HEK293 (cell line): ENCODE data around the gene ABLIM2.

Experiments
- CTCF ChIA-PET: fragments of 350-600 bp; formaldehyde crosslinking; extraction: SDS; loops from one replicate; lab custom pipeline; 2021; ENCODE audit warnings: antibody characterized with exemption; lab: Yijun Ruan, JAX
- POLR2A ChIA-PET: fragments of 300-600 bp; formaldehyde crosslinking; extraction: SDS; loops from one replicate; lab custom pipeline; 2020; ENCODE audit warnings: antibody characterized with exemption, inconsistent platforms; lab: Yijun Ruan, JAX
- H3K27ac ChIP-seq: fragments of 200-500 bp; sonication (Bioruptor generic); 2 replicates; pipeline ENCODE4 v1.5.1; 2014; ENCODE audit warnings: low read depth, low read length, control low read depth, inconsistent platforms; ENCODE audit errors: extremely low read depth
- H3K36me3 ChIP-seq, 2 experiments: fragments of 200-500 bp in 1 of 2; sonication (Bioruptor generic) in 1 of 2; 1 replicate in 1 of 2; 2 replicates in 1 of 2; pipeline ENCODE4 v1.5.1; 2014 to 2017; ENCODE audit warnings: inconsistent platforms in 2 of 2, low read length in 2 of 2; ENCODE audit not compliant: control insufficient read depth in 2 of 2, insufficient read depth in 1 of 2
- H3K4me1 ChIP-seq: fragments of 200-500 bp; sonication (Bioruptor generic); 2 replicates; pipeline ENCODE4 v1.5.1; 2014; ENCODE audit warnings: mild to moderate bottlenecking, low read length, inconsistent platforms; ENCODE audit not compliant: control insufficient read depth, insufficient read depth
- H3K4me3 ChIP-seq: 2 replicates; pipeline ENCODE4 v1.5.1; 2011; ENCODE audit warnings: low read depth, mild to moderate bottlenecking, control low read depth, low read length, moderate library complexity
- H3K9me3 ChIP-seq: fragments of 200-500 bp; sonication (Bioruptor generic); 2 replicates; pipeline ENCODE4 v1.5.1; 2014; ENCODE audit warnings: low read depth, low read length, inconsistent platforms; ENCODE audit not compliant: control insufficient read depth, insufficient read depth
- ATF2 ChIP-seq: fragments of 450-650 bp; formaldehyde crosslinking; IDR thresholded peaks from 2 replicates; pipeline ENCODE4 v1.5.1; 2016; ENCODE audit warnings: missing biosample characterization, missing genetic modification characterization, low read depth
- CTCF ChIP-seq: fragments of 450-650 bp; formaldehyde crosslinking; IDR thresholded peaks from 2 replicates; pipeline ENCODE4 v1.5.1; 2016; ENCODE audit warnings: missing biosample characterization, missing genetic modification characterization
- GFI1B ChIP-seq: fragments of 450-650 bp; formaldehyde crosslinking; IDR thresholded peaks from 2 replicates; pipeline ENCODE4 v1.5.1; 2016; ENCODE audit warnings: missing biosample characterization, missing genetic modification characterization
- HOXA7 ChIP-seq: sonication (generic); formaldehyde crosslinking; IDR thresholded peaks from 2 replicates; pipeline ENCODE4 v1.8.1; 2022; ENCODE audit warnings: missing genetic modification reagents, borderline replicate concordance
- KLF9 ChIP-seq: fragments of 450-650 bp; formaldehyde crosslinking; IDR thresholded peaks from 2 replicates; pipeline ENCODE4 v1.5.1; 2016; ENCODE audit warnings: missing biosample characterization, missing genetic modification characterization, low read depth
- MEIS1 ChIP-seq: sonication (generic); formaldehyde crosslinking; IDR thresholded peaks from 2 replicates; pipeline ENCODE4 v1.8.1; 2022; ENCODE audit warnings: missing genetic modification reagents, mild to moderate bottlenecking, borderline replicate concordance
- SALL2 ChIP-seq: fragments of 450-650 bp; formaldehyde crosslinking; IDR thresholded peaks from 2 replicates; pipeline ENCODE4 v1.5.0; 2017; ENCODE audit warnings: missing biosample characterization, mild to moderate bottlenecking, missing genetic modification characterization, borderline replicate concordance
- ZBTB7A ChIP-seq: fragments of 450-650 bp; formaldehyde crosslinking; IDR thresholded peaks from 2 replicates; pipeline ENCODE4 v1.5.1; 2016; ENCODE audit warnings: low read depth, missing biosample characterization, missing genetic modification characterization
- ZFP37 ChIP-seq: fragments of 450-650 bp; formaldehyde crosslinking; IDR thresholded peaks from 2 replicates; pipeline ENCODE4 v1.5.1; 2016; ENCODE audit warnings: missing biosample characterization, missing genetic modification characterization
- ZNF10 ChIP-seq: fragments of 450-650 bp; formaldehyde crosslinking; IDR thresholded peaks from 2 replicates; pipeline ENCODE4 v1.5.1; 2017; ENCODE audit warnings: missing biosample characterization, missing genetic modification characterization
- ZNF155 ChIP-seq: fragments of 450-650 bp; formaldehyde crosslinking; IDR thresholded peaks from 2 replicates; pipeline ENCODE4 v1.5.1; 2016; ENCODE audit warnings: missing biosample characterization, missing genetic modification characterization
- ZNF221 ChIP-seq: fragments of 450-650 bp; formaldehyde crosslinking; IDR thresholded peaks from 2 replicates; pipeline ENCODE4 v1.5.1; 2017; ENCODE audit warnings: missing biosample characterization, missing genetic modification characterization, borderline replicate concordance
- ZNF266 ChIP-seq: fragments of 450-650 bp; formaldehyde crosslinking; IDR thresholded peaks from 2 replicates; pipeline ENCODE4 v1.5.1; 2016; ENCODE audit warnings: missing biosample characterization, missing genetic modification characterization, low read depth
- ZNF335 ChIP-seq: fragments of 450-650 bp; formaldehyde crosslinking; conservative IDR thresholded peaks from 2 replicates; pipeline ENCODE4 v1.5.1; 2016; ENCODE audit warnings: missing biosample characterization, missing genetic modification characterization
- ZNF433 ChIP-seq: fragments of 450-650 bp; formaldehyde crosslinking; IDR thresholded peaks from 2 replicates; pipeline ENCODE4 v1.5.1; 2016; ENCODE audit warnings: missing biosample characterization, missing genetic modification characterization, low read depth
- ZNF549 ChIP-seq: fragments of 450-650 bp; IDR thresholded peaks from 2 replicates; pipeline ENCODE4 v1.5.1; 2018; ENCODE audit warnings: missing biosample characterization, missing genetic modification characterization, mild to moderate bottlenecking, inconsistent platforms, moderate library complexity
- ZNF843 ChIP-seq: fragments of 450-650 bp; formaldehyde crosslinking; IDR thresholded peaks from 2 replicates; pipeline ENCODE4 v1.5.1; 2016; ENCODE audit warnings: missing biosample characterization, missing genetic modification characterization
- ZSCAN5A ChIP-seq: fragments of 450-650 bp; formaldehyde crosslinking; IDR thresholded peaks from 2 replicates; pipeline ENCODE4 v1.5.1; 2016; ENCODE audit warnings: missing biosample characterization, missing genetic modification characterization

The ABLIM2 gene

GRCh38 chr4:8168232-8168631 is 9.6 kb upstream of the ABLIM2 start:
- H3K4me1 ChIP-seq = no peaks in the 10 kb centered on the region
- TF ChIP-seq ZSCAN5A (tag by site-specific recombination) (no peak), KLF9 (tag by site-specific recombination) (no peak), SALL2 (no peak), HOXA7 (CRISPR knock-in tag) (no peak), ZNF433 (tag by site-specific recombination) (no peak), ZFP37 (tag by site-specific recombination) (no peak), CTCF (tag by site-specific recombination) (no peak), ZNF843 (tag by site-specific recombination) (no peak), ATF2 (tag by site-specific recombination) (no peak), MEIS1 (CRISPR knock-in tag) (no peak), ZNF221 (no peak), ZNF155 (tag by site-specific recombination) (no peak), ZNF335 (tag by site-specific recombination) (no peak), GFI1B (tag by site-specific recombination) (no peak), ZBTB7A (tag by site-specific recombination) (no peak)
- H3K4me3 ChIP-seq = no peak overlapping the region
- ChIA-PET CTCF (interaction anchor here (0.5 to 1.2 kb wide), 4 partner anchors 10 to 180 kb away, joined by 3 to 4 read pairs (median 3); no protein-coding TSS in a partner anchor), POLR2A (no interaction called here)
- no peaks in the 10 kb centered on the region for H3K9me3 ChIP-seq
- no peak overlapping the region for H3K27ac ChIP-seq
- no peaks in the 10 kb centered on the region for H3K36me3 ChIP-seq

GRCh38 chr4:8167815-8168214 is 9.2 kb upstream of the ABLIM2 start:
- H3K4me1 ChIP-seq = no peaks in the 10 kb centered on the region
- ChIA-PET POLR2A (interaction anchor here (0.6 kb wide), 1 partner anchor 20 kb away, joined by 3 read pairs; no protein-coding TSS in a partner anchor), CTCF (interaction anchor here (0.5 to 1.5 kb wide), 5 partner anchors 8 to 179 kb away, joined by 3 to 8 read pairs (median 3); no protein-coding TSS in a partner anchor)
- H3K9me3 ChIP-seq = no peaks in the 10 kb centered on the region
- no peak overlapping the region for H3K27ac ChIP-seq
- TF ChIP-seq ZNF10 (tag by site-specific recombination) (no peak), ZNF266 (tag by site-specific recombination) (no peak)
- TF ChIP-seq, all 188 proteins: peak for 0
- Histone ChIP-seq H3K36me3 (no peaks in the 10 kb centered on the region), H3K4me3 (no peak overlapping the region)

- ChIA-PET CTCF (interaction anchor here (1.5 kb wide), 1 partner anchor 9 kb away, joined by 8 read pairs; no protein-coding TSS in a partner anchor), POLR2A (interaction anchor here (0.6 kb wide), 1 partner anchor 20 kb away, joined by 3 read pairs; no protein-coding TSS in a partner anchor)
- no peak for TF ChIP-seq ZNF549
- Histone ChIP-seq H3K4me3 (no peak overlapping the region), H3K9me3 (no peaks in the 10 kb centered on the region), H3K27ac (no peak overlapping the region), H3K36me3 (no peaks in the 10 kb centered on the region), H3K4me1 (no peaks in the 10 kb centered on the region)
These were observed 8.7 kb upstream of the ABLIM2 start for GRCh38 chr4:8167291-8167690.
